B cell (primary cell): ENCODE results near the gene PTCSC3. TPM values are rescaled to one million over a fixed set of nuclear protein-coding genes. Genes with fewer than 3 reads are reported as not detected.

Source experiments
- ATAC-seq: fragments of 200-7000 bp; cut with Tn5 transposase; one replicate; pipeline ENCODE4 v1.10.0; 2021; ENCODE audit warnings: low read depth, mild to moderate bottlenecking, moderate number of reproducible peaks, moderate library complexity
- CTCF ChIA-PET: fragments of 350-600 bp; sonication (Branson Sonifier 250); formaldehyde crosslinking; loops from one replicate; lab custom pipeline; 2021; ENCODE audit warnings: antibody characterized with exemption, inconsistent platforms; lab: Charles Lee
- POLR2A ChIA-PET: fragments of 350-600 bp; sonication (Branson Sonifier 250); formaldehyde crosslinking; loops from one replicate; lab custom pipeline; 2021; ENCODE audit warnings: antibody characterized with exemption; lab: Charles Lee
- DNase-seq: peaks from one replicate; pipeline ENCODE4 v3.0.0; 2013
- H2AFZ ChIP-seq: 2 replicates; pipeline ENCODE4 v1.6.1; 2012; ENCODE audit warnings: mild to moderate bottlenecking, low read depth, low read length; ENCODE audit not compliant: insufficient read depth, poor library complexity, severe bottlenecking
- H3K27ac ChIP-seq, 2 donors: 1 replicate in 1 of 2; 2 replicates in 1 of 2; pipeline ENCODE4 v1.5.1; 2012 to 2013; ENCODE audit warnings: low read length in 2 of 2, mild to moderate bottlenecking in 2 of 2, moderate library complexity in 1 of 2
- H3K27me3 ChIP-seq, 4 experiments: fragments of 200-600 bp in 1 of 4; sonication (generic) in 1 of 4; replicated peaks in 1 of 4; 1 replicate in 2 of 4; 2 replicates in 2 of 4; pipeline versions ENCODE4 v1.6.1 to v1.7.0; 2013 to 2016; ENCODE audit warnings: low read length in 3 of 4, mild to moderate bottlenecking in 2 of 4, mixed read lengths in 1 of 4, moderate library complexity in 1 of 4; ENCODE audit not compliant: insufficient read depth in 4 of 4, control insufficient read depth in 3 of 4; ENCODE audit errors: control extremely low read depth in 1 of 4
- H3K36me3 ChIP-seq, 2 experiments: replicated peaks in 1 of 2; 1 replicate in 1 of 2; 2 replicates in 1 of 2; pipeline versions ENCODE4 v1.6.1 to v1.7.1; 2013; ENCODE audit warnings: low read length in 1 of 2; ENCODE audit not compliant: insufficient read depth in 2 of 2, control insufficient read depth in 1 of 2; ENCODE audit errors: control extremely low read depth in 1 of 2, extremely low read depth in 1 of 2
- H3K4me1 ChIP-seq, 2 donors: fragments of 200-600 bp in 1 of 2; sonication (generic) in 1 of 2; 1 replicate in 1 of 2; 2 replicates in 1 of 2; pipeline versions ENCODE4 v1.5.1 to v1.6.1; 2013 to 2017; ENCODE audit warnings: low read length in 2 of 2; ENCODE audit not compliant: control insufficient read depth in 2 of 2, insufficient read depth in 2 of 2
- H3K4me2 ChIP-seq: replicated peaks from 2 replicates; pipeline ENCODE3; 2012; ENCODE audit warnings: mild to moderate bottlenecking, low read depth, low read length; ENCODE audit not compliant: poor library complexity, severe bottlenecking
- H3K4me3 ChIP-seq, 5 experiments: fragments of 200-600 bp in 1 of 5; sonication (generic) in 1 of 5; 1 replicate in 3 of 5; 2 replicates in 2 of 5; pipeline versions ENCODE4 v1.5.1 to v1.7.0; 2011 to 2016; ENCODE audit warnings: low read length in 4 of 5, mild to moderate bottlenecking in 4 of 5, low read depth in 2 of 5, control low read depth in 1 of 5, moderate library complexity in 1 of 5; ENCODE audit not compliant: insufficient read depth in 1 of 5; ENCODE audit errors: control extremely low read depth in 1 of 5, extremely low read depth in 1 of 5
- H3K79me2 ChIP-seq: fragments of 200-600 bp; sonication (generic); one replicate; pipeline ENCODE4 v1.6.0; 2016; ENCODE audit warnings: low read length; ENCODE audit not compliant: control insufficient read depth, insufficient read depth
- H3K9ac ChIP-seq: fragments of 200-600 bp; sonication (generic); 2 replicates; pipeline ENCODE4 v1.6.1; 2017; ENCODE audit warnings: mild to moderate bottlenecking, low read length, moderate library complexity
- H3K9me3 ChIP-seq, 3 donors: one replicate each; pipeline versions ENCODE4 v1.6.1 to v1.7.1; 2013; ENCODE audit warnings: low read length in 2 of 3; ENCODE audit not compliant: control insufficient read depth in 2 of 3, insufficient read depth in 1 of 3; ENCODE audit errors: control extremely low read depth in 1 of 3
- H4K20me1 ChIP-seq: 2 replicates; pipeline ENCODE4 v1.6.0; 2012; ENCODE audit warnings: mild to moderate bottlenecking, low read length; ENCODE audit not compliant: insufficient read depth, control insufficient read depth, poor library complexity, severe bottlenecking
- H3K27ac Mint-ChIP-seq: one replicate; pipeline ENCODE4 v1.8.0; 2021; ENCODE audit warnings: mixed read lengths
- H3K27me3 Mint-ChIP-seq: one replicate; pipeline ENCODE4 v1.8.0; 2021; ENCODE audit warnings: mixed read lengths
- H3K4me1 Mint-ChIP-seq: one replicate; pipeline ENCODE4 v1.8.0; 2021; ENCODE audit warnings: mixed read lengths
- H3K4me3 Mint-ChIP-seq: one replicate; pipeline ENCODE4 v1.8.0; 2021; ENCODE audit warnings: mixed read lengths
- H3K9me3 Mint-ChIP-seq: one replicate; pipeline ENCODE4 v1.8.0; 2022; ENCODE audit warnings: mixed read lengths; ENCODE audit not compliant: insufficient read depth
- EZH2 ChIP-seq: IDR thresholded peaks from 2 replicates; pipeline ENCODE4 v1.6.1; 2012; ENCODE audit warnings: borderline replicate concordance, low read depth, mild to moderate bottlenecking, moderate library complexity, low read length; ENCODE audit not compliant: insufficient read depth, poor library complexity, severe bottlenecking
- WGBS: methylation state at CpG from one replicate; pipeline ENCODE4 v1.1.5; 2013; ENCODE audit warnings: missing lambda C conversion rate; ENCODE audit not compliant: insufficient coverage; 5-methylcytosine and 5-hydroxymethylcytosine counted together
- intact Hi-C: fragments of 100-400 bp; cut with micrococcal nuclease; formaldehyde crosslinking; loops from one replicate; pipeline ENCODE4 v1.10.0; 2022
- polyA plus RNA-seq: library from polyadenylated mRNA; depleted of rRNA; stranded (reverse); fragments of >200 nt; gene quantifications from 2 replicates; pipeline ENCODE4 v1.2.3, GENCODE V29; 2012
- total RNA-seq, 2 donors: library from RNA; stranded (reverse); fragments of 120-200 nt in 1 of 2; gene quantifications; 1 replicate in 1 of 2; 2 replicates in 1 of 2; pipeline versions ENCODE4 v1.2.3 to v1.2.4, GENCODE V29; 2013 to 2022
- TF ChIP-seq, protein P1 (sequence below): fragments of 200-600 bp; IDR thresholded peaks from one replicate; pipeline ENCODE4 v1.8.0; 2022; ENCODE audit warnings: antibody characterized with exemption, mild to moderate bottlenecking

Gene PTCSC3
- total and polyA plus RNA-seq, 2 donors (not counting 1 experiment from before 2014, with no cell fraction given) = not detected

DNA sequence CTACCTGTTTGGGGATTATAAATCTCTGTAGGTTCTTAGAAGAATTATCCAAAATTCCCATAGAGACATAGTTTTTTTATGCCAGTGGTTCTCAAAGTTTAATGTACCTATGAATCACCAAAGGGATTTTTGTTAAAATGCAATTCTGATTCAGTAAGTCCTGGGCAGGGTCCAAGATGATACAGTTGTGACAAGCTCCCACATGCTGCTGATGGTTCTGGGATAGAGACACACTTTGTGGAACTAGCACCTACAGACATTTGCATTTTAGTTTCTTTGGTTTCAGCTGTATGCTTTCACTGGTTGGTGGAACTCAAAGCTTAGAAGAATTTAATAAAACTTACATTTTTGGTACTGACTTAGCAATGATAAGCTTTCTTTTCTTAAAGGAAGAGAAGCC, 80.4 kb downstream of the PTCSC3 start:
- no peaks in the 10 kb centered on the region for H3K36me3 ChIP-seq
- H3K4me3 Mint-ChIP-seq = no peak overlapping the region
- H3K9ac ChIP-seq = no peak overlapping the region
- no peaks in the 10 kb centered on the region for H4K20me1 ChIP-seq
- peaks cover 2% of the 10 kb centered on the region for H3K9me3 Mint-ChIP-seq
- H3K79me2 ChIP-seq = no peaks in the 10 kb centered on the region
- peaks cover 0 to 3% (median 0%) of the 10 kb centered on the region in 4 experiments for H3K27me3 ChIP-seq
- ChIA-PET POLR2A (no interaction called here), CTCF (no interaction called here)
- TF ChIP-seq, protein P1, sequence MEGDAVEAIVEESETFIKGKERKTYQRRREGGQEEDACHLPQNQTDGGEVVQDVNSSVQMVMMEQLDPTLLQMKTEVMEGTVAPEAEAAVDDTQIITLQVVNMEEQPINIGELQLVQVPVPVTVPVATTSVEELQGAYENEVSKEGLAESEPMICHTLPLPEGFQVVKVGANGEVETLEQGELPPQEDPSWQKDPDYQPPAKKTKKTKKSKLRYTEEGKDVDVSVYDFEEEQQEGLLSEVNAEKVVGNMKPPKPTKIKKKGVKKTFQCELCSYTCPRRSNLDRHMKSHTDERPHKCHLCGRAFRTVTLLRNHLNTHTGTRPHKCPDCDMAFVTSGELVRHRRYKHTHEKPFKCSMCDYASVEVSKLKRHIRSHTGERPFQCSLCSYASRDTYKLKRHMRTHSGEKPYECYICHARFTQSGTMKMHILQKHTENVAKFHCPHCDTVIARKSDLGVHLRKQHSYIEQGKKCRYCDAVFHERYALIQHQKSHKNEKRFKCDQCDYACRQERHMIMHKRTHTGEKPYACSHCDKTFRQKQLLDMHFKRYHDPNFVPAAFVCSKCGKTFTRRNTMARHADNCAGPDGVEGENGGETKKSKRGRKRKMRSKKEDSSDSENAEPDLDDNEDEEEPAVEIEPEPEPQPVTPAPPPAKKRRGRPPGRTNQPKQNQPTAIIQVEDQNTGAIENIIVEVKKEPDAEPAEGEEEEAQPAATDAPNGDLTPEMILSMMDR = no peak
- no peak for TF ChIP-seq EZH2
- H3K4me2 ChIP-seq = no peak overlapping the region
- H3K27me3 Mint-ChIP-seq = peaks cover 11% of the 10 kb centered on the region
- H2AFZ ChIP-seq = no peak overlapping the region
- H3K4me3 ChIP-seq = no peak overlapping the region
- intact Hi-C loops = no loop called here
- H3K4me1 Mint-ChIP-seq = no peaks in the 10 kb centered on the region
- DNase-seq (no peak), ATAC-seq (no peak)
- no peak overlapping the region for H3K27ac Mint-ChIP-seq
- H3K9me3 ChIP-seq = no peaks in the 10 kb centered on the region
- H3K4me1 ChIP-seq = no peaks in the 10 kb centered on the region
- H3K27ac ChIP-seq = no peak overlapping the region

DNA sequence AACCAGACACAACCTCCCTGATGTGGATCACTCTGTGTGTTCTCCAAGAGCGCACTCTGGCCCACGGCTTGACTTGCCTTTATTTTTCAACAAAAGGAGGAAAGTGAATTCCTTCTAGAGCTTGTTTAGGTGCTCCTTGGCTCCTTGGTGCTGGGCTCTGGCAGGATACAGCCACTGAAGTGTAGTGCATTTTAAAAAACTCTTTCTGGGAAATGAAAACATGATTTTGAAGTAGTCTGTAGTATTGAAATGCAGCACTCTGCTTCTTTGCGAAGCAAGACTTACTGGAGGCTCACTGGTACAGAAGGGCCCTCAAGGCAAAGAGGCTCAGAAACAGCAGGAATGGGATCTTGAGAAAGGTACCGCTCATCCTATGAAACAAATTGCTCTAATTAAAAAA, 81.6 kb downstream of the PTCSC3 start:
- no peak overlapping the region for H3K27ac ChIP-seq
- no peak overlapping the region for H2AFZ ChIP-seq
- no peak for ATAC-seq
- Mint-ChIP-seq H3K27me3 (peaks cover 5% of the 10 kb centered on the region), H3K27ac (no peak overlapping the region), H3K4me3 (no peak overlapping the region), H3K4me1 (no peaks in the 10 kb centered on the region), H3K9me3 (peaks cover 2% of the 10 kb centered on the region)
- intact Hi-C loops = no loop called here
- WGBS = 82% methylated on average over 2 of the region's 4 CpGs
- H4K20me1 ChIP-seq = no peaks in the 10 kb centered on the region
- CTCF ChIA-PET = no interaction called here
- no peaks in the 10 kb centered on the region for H3K4me1 ChIP-seq
- DNase-seq = no peak
- peaks cover 0 to 3% (median 0%) of the 10 kb centered on the region in 4 experiments for H3K27me3 ChIP-seq
- no peaks in the 10 kb centered on the region for H3K79me2 ChIP-seq
- H3K4me3 ChIP-seq = no peak overlapping the region
- H3K9me3 ChIP-seq = no peaks in the 10 kb centered on the region
- H3K4me2 ChIP-seq = no peak overlapping the region
- POLR2A ChIA-PET = no interaction called here
- no peak overlapping the region for H3K9ac ChIP-seq
- no peak for TF ChIP-seq EZH2
- TF ChIP-seq, protein P1 = no peak
- H3K36me3 ChIP-seq = no peaks in the 10 kb centered on the region
